Stimulated activated CD4-positive, alpha-beta T cell treated with anti-CD3 and anti-CD28 coated beads, Interleukin-12 subunit alpha, Interleukin-12 subunit beta, amount 100 ng/mL, for 24 hours (primary cell): ENCODE measurements around the gene LCE1A.

Experiments used
- DNase-seq, 2 experiments: peaks; one replicate each; pipeline ENCODE4 v3.0.0-alpha.2; 2020; ENCODE audit warnings: low read depth in 2 of 2

Gene LCE1A, protein sequence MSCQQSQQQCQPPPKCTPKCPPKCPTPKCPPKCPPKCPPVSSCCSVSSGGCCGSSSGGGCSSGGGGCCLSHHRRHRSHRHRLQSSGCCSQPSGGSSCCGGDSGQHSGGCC

DNA sequence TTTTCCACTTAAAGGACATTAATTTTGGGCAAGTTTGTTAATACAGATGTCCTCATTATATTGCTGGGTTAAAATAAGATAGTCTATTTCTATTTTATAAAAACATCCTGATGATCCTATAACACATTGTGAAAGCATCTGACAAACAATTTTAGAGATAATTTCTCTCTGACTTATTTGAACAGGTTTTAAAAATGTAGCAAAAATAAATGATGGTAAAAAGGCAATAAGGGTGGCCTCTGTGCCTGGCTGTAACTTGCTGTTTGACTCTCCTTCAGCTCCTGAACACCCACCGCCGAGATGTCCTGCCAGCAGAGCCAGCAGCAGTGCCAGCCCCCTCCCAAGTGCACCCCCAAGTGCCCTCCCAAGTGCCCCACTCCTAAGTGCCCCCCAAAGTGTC, at the start of gene LCE1A:
LCE1A (plus strand) TSS at position 301 of the 400 bp plus-strand sequence; CDS start at position 301, 0 bp downstream.
- DNase-seq: no peak

DNA sequence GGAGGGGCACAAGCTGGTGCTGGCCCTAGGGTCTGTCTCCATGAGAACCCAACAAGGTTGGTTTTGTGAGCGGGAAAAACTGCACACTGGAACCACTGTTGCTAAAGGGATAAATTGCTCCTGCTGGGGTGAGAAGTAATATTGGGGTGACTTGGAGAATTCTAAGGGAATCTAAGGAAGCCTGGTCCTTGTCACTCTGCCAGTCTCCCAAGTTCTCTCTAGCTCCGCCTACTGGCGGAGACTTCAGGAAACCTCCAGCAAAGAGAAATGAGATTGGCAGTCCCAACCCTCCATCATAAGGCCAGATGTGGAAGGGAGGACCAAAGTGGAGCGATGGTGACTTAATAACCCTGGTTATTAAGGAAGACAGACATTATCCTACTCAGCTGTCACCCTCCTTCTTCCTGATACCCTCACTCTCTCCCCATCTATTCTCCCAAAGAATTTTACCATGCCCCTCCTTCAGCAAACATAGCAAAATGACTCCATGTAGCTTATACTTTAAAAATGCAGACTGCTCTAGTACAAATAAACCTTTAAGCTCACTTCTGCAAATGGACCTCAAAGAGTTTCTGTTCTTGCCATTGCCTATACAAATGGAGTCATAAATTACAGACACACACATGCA, 49.6 kb upstream of the LCE1A start:
- no peak for DNase-seq

DNA sequence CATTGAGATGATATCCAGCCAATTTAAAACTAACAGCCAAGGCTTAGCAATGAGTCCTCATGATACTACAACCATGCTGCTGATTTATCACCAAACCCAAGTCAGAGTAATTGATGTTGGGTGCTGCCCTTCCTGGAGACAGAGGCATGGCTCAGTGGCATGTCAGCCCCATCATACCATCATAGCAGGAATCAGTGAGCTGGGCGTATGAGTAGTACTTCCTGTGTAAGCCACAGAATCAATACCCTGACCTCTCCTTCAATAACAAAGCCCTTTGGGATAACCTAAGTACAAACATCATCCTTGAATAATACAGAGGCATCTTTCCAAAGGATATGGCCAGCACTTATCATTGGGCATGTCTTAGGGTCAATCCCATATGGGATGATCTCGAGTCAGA, 44.2 kb upstream of the LCE1A start:
- DNase-seq: no peak

DNA sequence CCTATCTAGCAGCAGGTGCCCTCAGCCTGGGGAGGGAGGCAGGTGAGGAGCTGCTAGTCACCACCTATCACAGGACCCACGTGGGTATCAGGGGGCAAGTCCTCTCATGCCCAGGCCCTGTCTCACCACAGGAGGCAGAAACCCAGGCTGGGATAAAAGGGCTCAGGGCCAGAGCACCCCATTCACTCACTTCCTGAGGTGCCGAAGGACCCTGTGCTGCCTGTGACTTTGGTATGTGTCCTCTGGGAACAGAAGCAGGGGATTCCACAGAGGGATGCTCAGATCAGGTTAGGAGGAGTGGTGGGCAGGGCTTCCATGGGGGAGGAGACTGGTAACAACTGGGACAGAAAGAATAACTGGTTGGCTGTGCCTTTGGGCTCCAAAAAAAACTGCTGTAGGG, 41.2 kb upstream of the LCE1A start, which contains the start of gene LCE1E:
LCE1E (plus strand) TSS at position 181 of the 400 bp plus-strand sequence. CDS start 1,043 bp downstream, outside the sequence.
- no peak for DNase-seq

DNA sequence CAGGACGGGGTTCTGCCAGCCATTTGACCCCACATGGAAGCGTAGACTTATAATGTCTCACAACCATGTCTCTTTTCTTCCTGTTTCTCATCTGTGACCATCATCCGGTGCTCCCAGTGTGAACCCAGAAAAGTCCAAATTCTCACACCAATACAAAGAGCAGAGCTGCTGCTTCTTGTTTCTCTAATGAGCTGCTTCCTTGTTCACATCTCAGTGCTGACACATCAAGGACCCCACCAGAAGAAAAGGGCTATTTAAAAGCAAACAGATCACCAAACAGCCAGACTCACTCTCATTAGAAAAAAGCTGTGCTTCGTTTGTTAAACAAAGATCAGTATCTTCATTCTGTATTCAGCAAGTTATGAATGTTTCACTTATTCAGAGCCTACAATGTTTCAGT, 31.6 kb upstream of the LCE1A start:
- DNase-seq: no peak

DNA sequence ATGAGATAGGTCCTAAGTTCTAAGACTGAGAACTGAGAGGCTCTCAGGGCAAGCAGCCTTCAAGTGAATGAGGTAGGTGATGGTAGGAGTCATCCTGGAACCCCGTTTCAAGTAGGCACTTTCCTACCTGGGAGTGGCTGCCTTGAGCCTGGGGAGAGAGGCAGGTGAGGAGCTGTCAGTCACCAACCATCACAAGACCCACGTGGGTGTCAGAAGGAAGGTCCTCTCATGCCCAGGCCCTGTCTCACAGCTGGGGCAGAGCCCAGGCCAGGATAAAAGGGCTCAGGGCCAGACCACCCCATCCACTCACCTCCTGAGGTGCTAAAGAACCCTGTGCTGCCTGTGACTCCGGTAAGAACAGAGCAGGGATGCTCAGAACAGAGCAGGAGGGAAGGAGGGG, 30.9 kb upstream of the LCE1A start, which contains the start of gene LCE1D:
LCE1D (plus strand) TSS at position 301 of the 400 bp plus-strand sequence. CDS start 1,074 bp downstream, outside the sequence.
- no peak for DNase-seq

GRCh38 chr1:152801333-152801732, 25.9 kb upstream of the LCE1A start:
- DNase-seq: no peak

DNA sequence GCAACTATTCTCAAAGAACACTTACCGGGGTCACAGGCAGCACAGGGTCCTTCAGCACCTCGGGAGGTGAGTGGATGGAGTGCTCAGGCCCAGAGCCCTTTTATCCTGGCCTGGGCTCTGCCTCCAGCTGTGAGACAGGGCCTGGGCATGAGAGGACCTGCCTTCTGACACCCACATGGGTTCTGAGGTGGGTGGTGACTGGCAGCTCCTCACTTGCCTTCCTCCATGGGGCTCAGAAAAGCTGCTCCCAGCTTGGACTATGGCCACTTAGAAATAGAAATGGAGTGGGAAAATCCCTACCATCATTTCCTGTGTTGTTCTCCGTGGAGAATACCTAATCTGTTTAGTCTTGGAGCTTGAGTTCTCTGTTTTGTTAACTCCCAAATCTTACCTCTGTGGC, 20.7 kb upstream of the LCE1A start, which contains the start of gene LCE1C:
LCE1C (minus strand) TSS at position 76 of the 400 bp plus-strand sequence. CDS start 1,173 bp downstream, outside the sequence.
- DNase-seq: no peak

DNA sequence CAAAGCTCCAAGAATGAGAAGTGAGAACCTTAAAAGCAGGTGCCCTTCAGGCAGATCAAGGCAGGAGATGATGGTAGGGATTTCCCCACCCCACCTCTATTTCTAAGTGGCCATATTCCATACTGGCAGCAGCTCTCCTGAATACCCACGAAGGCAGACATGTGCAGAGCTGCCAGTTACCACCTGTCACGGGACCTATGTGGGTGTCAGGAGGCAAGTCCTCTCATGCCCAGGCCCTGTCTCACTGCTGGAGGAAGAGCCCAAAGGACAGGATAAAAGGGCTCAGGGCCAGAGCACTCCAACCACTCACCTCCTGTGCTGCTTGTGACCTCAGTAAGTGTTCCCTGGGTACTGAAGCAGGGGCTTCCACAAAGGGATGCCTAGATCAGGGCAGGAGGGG, 16.2 kb upstream of the LCE1A start:
- no peak for DNase-seq

- DNase-seq: no peak
Measured at GRCh38 chr1:152811671-152812070, 15.6 kb upstream of the LCE1A start, which contains the start of gene LCE1B. Gene LCE1B (plus strand): TSS chr1:152811971. CDS start chr1:152812447, 476 bp downstream.

GRCh38 chr1:152817309-152817708, 10.0 kb upstream of the LCE1A start:
- DNase-seq: no peak

DNA sequence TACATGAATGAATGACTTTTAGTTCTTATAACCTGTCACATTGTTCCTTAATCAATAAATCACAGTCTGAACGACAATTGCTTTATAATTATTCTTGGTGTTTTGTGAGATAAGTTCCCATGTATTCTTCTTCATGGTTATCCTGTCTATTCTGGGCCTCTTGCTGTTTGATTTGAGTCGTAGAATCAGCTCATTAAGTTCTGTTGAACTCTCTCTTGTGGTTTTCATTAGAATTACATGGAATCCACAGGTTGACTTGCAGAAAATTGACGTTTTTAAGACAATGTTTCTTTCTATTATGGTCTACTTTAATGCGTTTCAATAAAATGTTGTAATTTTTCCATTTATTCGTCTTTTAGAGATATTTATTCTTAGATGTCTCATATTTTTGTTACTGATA, 4.0 kb upstream of the LCE1A start:
- no peak for DNase-seq

DNA sequence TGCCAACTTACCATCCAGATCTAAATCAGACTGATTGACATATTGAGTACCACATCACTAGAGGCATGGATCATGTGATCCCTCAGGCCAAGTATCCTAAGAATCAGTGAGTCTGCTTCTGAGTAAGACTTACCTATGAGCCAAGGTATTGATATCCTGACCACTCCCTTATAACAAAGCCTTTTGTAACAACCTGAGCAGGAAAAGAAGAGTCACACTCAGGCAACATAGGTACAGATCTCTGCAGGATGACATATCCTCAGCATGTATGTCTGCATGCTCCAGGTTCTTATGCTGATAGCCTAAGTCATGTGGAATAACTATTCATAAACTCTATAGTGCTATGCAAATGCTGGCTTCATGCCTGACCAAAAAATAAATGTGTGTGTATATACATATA, 2.3 kb upstream of the LCE1A start:
- no peak for DNase-seq

DNA sequence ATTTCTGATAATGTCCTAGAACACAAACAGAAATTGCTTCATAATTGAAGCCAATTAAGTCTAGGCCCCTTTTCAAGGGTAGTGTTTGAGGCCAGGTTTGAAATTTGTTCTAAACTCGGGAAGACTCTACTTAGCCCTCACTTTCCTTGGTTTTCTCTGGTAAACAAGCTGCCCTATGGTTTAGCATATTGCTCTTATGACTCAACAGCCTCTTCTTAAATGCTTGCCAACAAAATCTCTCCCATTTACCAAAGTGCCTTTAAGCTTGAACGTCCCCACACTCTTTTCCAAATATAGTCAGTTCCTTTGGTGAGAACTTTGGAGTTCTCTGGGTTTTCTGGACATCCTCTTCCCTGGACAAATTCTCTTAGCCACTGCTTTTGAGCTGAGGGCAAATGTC, 9.6 kb downstream of the LCE1A start:
- no peak for DNase-seq

DNA sequence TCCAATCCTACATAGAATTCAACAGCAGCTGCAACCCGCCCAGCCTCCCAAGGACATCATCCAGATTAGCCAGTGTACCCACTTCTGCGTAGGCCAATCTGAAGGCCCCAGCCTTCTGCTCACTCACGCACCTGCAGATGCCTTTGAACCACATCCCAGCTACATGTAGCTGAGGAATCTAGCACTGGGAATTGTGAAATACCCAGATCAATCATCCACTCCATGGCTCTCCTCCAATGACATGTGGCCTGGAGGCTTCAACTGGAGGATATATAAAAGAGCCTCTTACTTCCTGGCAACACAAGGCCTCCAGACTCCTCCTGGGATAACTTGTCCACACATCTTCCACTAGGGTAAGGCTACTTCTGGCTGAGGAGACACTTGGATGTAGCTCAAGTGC, 15.3 kb downstream of the LCE1A start, which contains the start of gene LCE6A:
LCE6A (plus strand) TSS at position 301 of the 400 bp plus-strand sequence. CDS start 665 bp downstream, outside the sequence.
- DNase-seq: no peak

DNA sequence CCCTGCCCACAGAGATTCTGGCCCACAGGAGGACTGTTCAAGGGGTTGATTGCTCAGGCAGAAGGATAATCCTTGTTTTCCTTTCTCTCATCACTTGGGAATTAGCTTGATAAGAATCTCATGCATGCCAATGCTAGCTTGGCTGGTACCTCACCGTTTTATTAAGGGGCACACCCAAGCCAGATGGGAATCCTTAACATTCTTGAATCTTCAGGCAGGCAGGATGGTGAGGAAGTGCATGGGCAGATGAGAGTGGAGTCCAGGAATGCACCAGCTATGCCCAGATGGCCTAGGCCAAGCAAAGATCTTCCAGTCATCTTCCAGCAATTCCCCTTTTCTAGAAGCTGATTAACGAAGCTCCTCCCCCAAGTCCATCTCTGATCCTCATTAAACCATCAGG, 28.4 kb downstream of the LCE1A start:
- no peak for DNase-seq

- no peak for DNase-seq
Measured at GRCh38 chr1:152858062-152858461, 30.8 kb downstream of the LCE1A start.

GRCh38 chr1:152859696-152860095, 32.4 kb downstream of the LCE1A start, which contains the start of gene LCE7A:
Gene LCE7A (plus strand): TSS chr1:152859996. CDS start chr1:152860698, 702 bp downstream.
- DNase-seq: no peak

GRCh38 chr1:152860129-152860528, 32.9 kb downstream of the LCE1A start:
- no peak for DNase-seq

- no peak for DNase-seq
Measured at GRCh38 chr1:152861374-152861773, 34.1 kb downstream of the LCE1A start.

- no peak for DNase-seq
Measured at GRCh38 chr1:152864443-152864842, 37.2 kb downstream of the LCE1A start.

- DNase-seq: no peak
Measured at GRCh38 chr1:152866321-152866720, 39.0 kb downstream of the LCE1A start.

DNA sequence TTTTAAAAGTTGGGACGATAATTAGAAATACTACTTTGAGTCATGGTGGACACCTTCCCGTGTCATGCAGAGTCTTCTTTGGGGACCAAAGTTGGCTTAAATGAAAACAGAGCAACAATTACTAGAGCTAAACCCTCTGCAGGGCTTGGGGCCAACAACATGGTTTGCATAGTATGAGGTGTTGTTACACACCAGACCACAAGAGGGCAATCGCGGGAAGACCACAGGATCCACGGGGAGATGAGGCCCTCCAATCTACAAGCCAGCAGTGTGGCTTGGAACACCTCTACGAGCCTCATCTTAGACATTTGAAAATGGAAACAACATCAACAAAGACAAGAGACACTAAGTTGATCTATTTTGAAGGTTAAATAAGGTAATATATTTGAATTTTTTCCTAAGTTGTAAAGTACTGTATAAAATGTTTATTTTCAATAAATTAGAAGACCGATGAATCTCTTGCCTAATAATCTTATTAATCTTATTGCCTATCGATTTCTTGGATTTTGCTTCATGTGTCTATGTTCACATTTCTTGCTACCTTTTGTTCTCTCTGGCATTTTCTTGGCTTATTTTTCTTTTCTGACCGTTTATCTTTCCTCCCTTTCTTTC, 42.6 kb downstream of the LCE1A start:
- DNase-seq: peak; percentile 38 to 54
